HCT116 (cell line): ENCODE data around the gene LRR1. TPM values are rescaled to one million over a fixed set of nuclear protein-coding genes. Genes with fewer than 3 reads are reported as not detected.

Source experiments
- ATAC-seq: fragments of 200-7000 bp; cut with Tn5 transposase; 2 replicates; pipeline ENCODE4 v1.9.1; 2020; ENCODE audit warnings: mild to moderate bottlenecking, moderate library complexity
- BruUV-seq: library from RNA; stranded (reverse); fragments of 400-500 nt; replicated peaks from 2 replicates; lab custom pipeline; 2021; lab: Mats Ljungman, UMichigan
- CTCF ChIA-PET: fragments of 300-600 bp; sonication (Branson Sonifier 250); formaldehyde crosslinking; loops from one replicate; lab custom pipeline; 2021; ENCODE audit warnings: antibody characterized with exemption; lab: Charles Lee
- POLR2A ChIA-PET: fragments of 300-600, 350-600 bp; sonication (Branson Sonifier 250); formaldehyde crosslinking; loops from one replicate; lab custom pipeline; 2021; ENCODE audit warnings: antibody characterized with exemption; lab: Charles Lee
- RAD21 ChIA-PET, 2 experiments: fragments of 300-600 bp; sonication (Branson Sonifier 250); formaldehyde crosslinking; loops; one replicate each; lab custom pipeline; 2023; ENCODE audit warnings: low total read pairs in 2 of 2; ENCODE audit not compliant: uncharacterized antibody in 2 of 2, unreplicated experiment in 2 of 2, low non-redundant PET in 1 of 2; lab: Charles Lee
- DNase-seq: peaks from one replicate; pipeline ENCODE4 v3.0.0-alpha.2; 2010; ENCODE audit warnings: low read depth, low spot score
- H2AFZ ChIP-seq: fragments of 200-600 bp; shearing (Covaris generic), sonication (generic); 2 replicates; pipeline ENCODE4 v1.6.1; 2017; ENCODE audit warnings: low read depth, mixed run types, mixed read lengths, antibody characterized with exemption, low read length; ENCODE audit not compliant: poor library complexity, severe bottlenecking
- H3K27ac ChIP-seq: 2 replicates; pipeline ENCODE4 v1.5.1; 2012; ENCODE audit warnings: low read depth, low read length
- H3K27me3 ChIP-seq: fragments of 200-600 bp; sonication (generic); 2 replicates; pipeline ENCODE4 v1.6.1; 2016; ENCODE audit warnings: mixed run types, low read length, mixed read lengths; ENCODE audit not compliant: insufficient read depth
- H3K36me3 ChIP-seq, 2 experiments: fragments of 200-500 bp in 1 of 2; fragments of 200-600 bp in 1 of 2; sonication (Bioruptor generic) in 1 of 2; sonication (generic) in 1 of 2; 2 replicates each; pipeline versions ENCODE4 v1.5.1 to v1.6.1; 2014 to 2016; ENCODE audit warnings: low read length in 2 of 2, inconsistent platforms in 1 of 2, mixed read lengths in 1 of 2, mixed run types in 1 of 2; ENCODE audit not compliant: insufficient read depth in 2 of 2, control insufficient read depth in 1 of 2
- H3K4me1 ChIP-seq, 2 experiments: fragments of 200-600 bp in 1 of 2; sonication (generic) in 1 of 2; 2 replicates each; pipeline versions ENCODE4 v1.5.1 to v1.6.1; 2012 to 2017; ENCODE audit warnings: low read length in 2 of 2, inconsistent platforms in 1 of 2, mild to moderate bottlenecking in 1 of 2, mixed read lengths in 1 of 2, mixed run types in 1 of 2, moderate library complexity in 1 of 2; ENCODE audit not compliant: insufficient read depth in 2 of 2, control insufficient read depth in 1 of 2
- H3K4me2 ChIP-seq: fragments of 200-600 bp; sonication (generic); 2 replicates; pipeline ENCODE4 v1.6.1; 2017; ENCODE audit warnings: mixed run types, low read length, mixed read lengths
- H3K4me3 ChIP-seq, 2 experiments: fragments of 200-600 bp in 1 of 2; sonication (generic) in 1 of 2; replicated peaks in 1 of 2; 2 replicates each; pipeline ENCODE4 v1.5.1; 2011 to 2016; ENCODE audit warnings: low read length in 2 of 2, control low read depth in 1 of 2, low read depth in 1 of 2, mild to moderate bottlenecking in 1 of 2, mixed read lengths in 1 of 2, mixed run types in 1 of 2
- H3K79me2 ChIP-seq: fragments of 200-600 bp; sonication (generic); 2 replicates; pipeline ENCODE4 v1.6.1; 2017; ENCODE audit warnings: mild to moderate bottlenecking, mixed run types, low read length, moderate library complexity, mixed read lengths; ENCODE audit not compliant: insufficient read depth
- H3K9ac ChIP-seq: fragments of 200-600 bp; sonication (generic); 2 replicates; pipeline ENCODE4 v1.6.1; 2016; ENCODE audit warnings: low read length, mixed read lengths
- H3K9me2 ChIP-seq: fragments of 200-600 bp; sonication (generic), shearing (Covaris generic); 2 replicates; pipeline ENCODE4 v1.6.1; 2017; ENCODE audit warnings: mixed run types, mild to moderate bottlenecking, moderate library complexity; ENCODE audit not compliant: insufficient read depth
- H3K9me3 ChIP-seq, 2 experiments: fragments of 200-500 bp in 1 of 2; fragments of 200-600 bp in 1 of 2; sonication (Bioruptor generic) in 1 of 2; sonication (generic) in 1 of 2; 2 replicates each; pipeline ENCODE4 v1.6.1; 2014 to 2017; ENCODE audit warnings: low read length in 2 of 2, mixed read lengths in 2 of 2, inconsistent platforms in 1 of 2, low read depth in 1 of 2, mild to moderate bottlenecking in 1 of 2, mixed run types in 1 of 2, moderate library complexity in 1 of 2; ENCODE audit not compliant: control insufficient read depth in 1 of 2, insufficient read depth in 1 of 2
- H4K20me1 ChIP-seq: fragments of 200-600 bp; sonication (generic), shearing (Covaris generic); 2 replicates; pipeline ENCODE4 v1.6.1; 2017; ENCODE audit warnings: mixed run types, mild to moderate bottlenecking, moderate library complexity; ENCODE audit not compliant: insufficient read depth
- CBX3 ChIP-seq: IDR thresholded peaks from 2 replicates; pipeline ENCODE4 v1.6.1; 2012; ENCODE audit warnings: low read depth
- ELF1 ChIP-seq: IDR thresholded peaks from 2 replicates; pipeline ENCODE4 v1.6.1; 2012; ENCODE audit warnings: low read depth, borderline replicate concordance
- POLR2A ChIP-seq: IDR thresholded peaks from 2 replicates; pipeline ENCODE4 v1.7.0; 2011; ENCODE audit warnings: borderline replicate concordance; ENCODE audit not compliant: insufficient read depth, insufficient read length; ENCODE audit errors: extremely low read depth
- POLR2AphosphoS5 ChIP-seq: IDR thresholded peaks from 2 replicates; pipeline ENCODE4 v1.6.1; 2011; ENCODE audit warnings: mild to moderate bottlenecking, low read depth, low read length, moderate library complexity
- SIN3A ChIP-seq: IDR thresholded peaks from 2 replicates; pipeline ENCODE4 v1.6.1; 2012; ENCODE audit warnings: low read depth
- SP1 ChIP-seq: IDR thresholded peaks from 2 replicates; pipeline ENCODE4 v1.6.1; 2012; ENCODE audit warnings: low read depth
- SRF ChIP-seq: IDR thresholded peaks from 2 replicates; pipeline ENCODE4 v1.6.1; 2012; ENCODE audit warnings: low read depth
- YY1 ChIP-seq: IDR thresholded peaks from 2 replicates; pipeline ENCODE4 v1.6.1; 2011; ENCODE audit warnings: low read length, low read depth, moderate library complexity, mild to moderate bottlenecking; ENCODE audit not compliant: insufficient replicate concordance; ENCODE audit errors: extremely low read depth
- ZFX ChIP-seq: fragments of 450-650 bp; IDR thresholded peaks from 2 replicates; pipeline ENCODE4 v1.6.1; 2017
- ZNF274 ChIP-seq: fragments of 200-500 bp; sonication (Bioruptor generic); IDR thresholded peaks from 2 replicates; pipeline ENCODE4 v1.6.1; 2014; ENCODE audit warnings: mild to moderate bottlenecking, low read depth, low read length, inconsistent platforms
- intact Hi-C: fragments of 100-400 bp; cut with micrococcal nuclease; formaldehyde crosslinking; loops from 2 replicates; pipeline ENCODE4 v1.10.0; 2022
- total RNA-seq: library from RNA; stranded (reverse); gene quantifications from one replicate; pipeline ENCODE4 v1.2.1, GENCODE V29; 2021; ENCODE audit not compliant: unreplicated experiment
- TF ChIP-seq, protein P1 (sequence below): IDR thresholded peaks from 2 replicates; pipeline ENCODE4 v1.6.1; 2011; ENCODE audit warnings: mild to moderate bottlenecking, low read length, moderate library complexity; ENCODE audit not compliant: insufficient replicate concordance; ENCODE audit errors: extremely low read depth
- TF ChIP-seq, protein P2 (sequence below), 3 experiments: fragments of 200-600 bp in 1 of 3; sonication (generic) in 1 of 3; IDR thresholded peaks in 2 of 3; conservative IDR thresholded peaks in 1 of 3; 2 replicates each; pipeline ENCODE4 v1.5.1; 2012 to 2017; ENCODE audit warnings: low read depth in 2 of 3, low read length in 2 of 3, antibody characterized with exemption in 1 of 3, borderline replicate concordance in 1 of 3, control low read depth in 1 of 3, mild to moderate bottlenecking in 1 of 3, mixed read lengths in 1 of 3, mixed run types in 1 of 3, moderate library complexity in 1 of 3; ENCODE audit not compliant: insufficient read depth in 1 of 3
- TF ChIP-seq, protein P3 (sequence below): IDR thresholded peaks from 2 replicates; pipeline ENCODE4 v1.6.1; 2012
- TF ChIP-seq, protein P4 (sequence below): IDR thresholded peaks from 2 replicates; pipeline ENCODE4 v1.6.1; 2012

The LRR1 gene
- total RNA-seq, 1 experiment from 2014 or later: 34.6 TPM

DNA sequence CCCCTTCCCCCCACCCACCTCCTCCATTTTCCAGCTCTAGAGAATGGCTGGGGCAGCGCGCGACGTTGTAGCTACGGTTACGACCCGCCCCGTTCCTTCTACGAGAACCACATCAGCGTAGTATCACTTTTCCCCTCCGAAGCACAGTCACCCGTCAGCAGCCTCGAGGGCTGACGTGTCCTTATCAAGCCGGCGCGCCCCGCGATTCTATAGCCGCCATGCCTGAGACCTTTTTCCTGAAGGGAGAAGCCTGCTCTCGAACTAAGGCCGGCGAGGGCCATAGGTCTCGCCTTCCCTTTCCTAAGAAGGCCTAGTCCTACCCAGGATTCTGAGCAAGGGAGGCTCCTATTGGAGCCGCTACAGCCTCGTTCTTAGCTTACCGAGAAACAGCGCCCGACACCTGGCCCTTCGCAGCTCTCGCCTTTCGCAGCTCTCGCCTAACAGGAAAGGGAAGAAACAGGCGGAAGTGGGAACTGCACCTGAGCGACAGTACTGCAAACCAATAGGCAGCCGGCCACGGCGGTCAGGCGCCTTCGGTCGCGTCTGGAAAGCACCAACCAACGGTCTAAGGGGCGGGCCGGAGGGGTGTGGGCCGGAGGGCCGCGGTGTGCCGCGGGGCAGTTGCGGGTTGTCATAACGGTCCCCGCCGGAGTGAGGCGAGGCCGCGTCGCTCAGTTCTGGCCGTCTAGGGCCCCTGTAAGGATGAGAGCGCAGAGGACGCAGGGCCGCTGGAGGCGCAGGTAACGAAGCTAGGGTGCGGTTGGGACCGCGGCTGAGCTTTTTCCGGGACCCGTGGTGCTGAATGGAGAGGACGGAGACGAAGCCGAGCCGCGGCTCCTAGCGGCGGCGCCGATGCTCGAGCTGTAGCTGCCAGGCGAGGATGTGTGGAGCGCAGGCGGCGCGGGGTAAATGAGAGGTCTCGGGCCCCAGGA is 21.7 kb downstream of the LRR1 start, which contains the start of the genes MGAT2 and RPL36AL:
MGAT2 (plus strand) TSS at position 618 of the 932 bp plus-strand sequence. CDS start 470 bp downstream, outside the sequence.
RPL36AL (minus strand) TSS at position 445 of the 932 bp plus-strand sequence. CDS start 1,522 bp downstream, outside the sequence.
- intact Hi-C loops: loop anchor here (5.0 kb wide), 1 partner anchor 497 kb away; the partner anchor contains the start of gene VCPKMT
- Histone ChIP-seq H3K9me2 (no peaks in the 10 kb centered on the region), H3K27ac (peak within 1 kb of the TSS; percentile 86), H3K79me2 (peaks cover 67% of the 10 kb centered on the region), H3K36me3 (peaks cover 15 to 18% of the 10 kb centered on the region in 2 experiments; a peak in 3 of 4 replicates), H3K4me2 (peak within 1 kb of the TSS; percentile 74), H3K9me3 (no peaks in the 10 kb centered on the region), H3K9ac (peak within 1 kb of the TSS; percentile 94), H3K4me1 (peaks cover 8 to 41% of the 10 kb centered on the region in 2 experiments; a peak in 3 of 4 replicates), H4K20me1 (0 out of 2 replicates have a peak, but pooled peaks cover 4% of the 10 kb centered on the region), H3K27me3 (no peaks in the 10 kb centered on the region), H2AFZ (no peak within 1 kb of the TSS), H3K4me3 (peak within 1 kb of the TSS; percentile 82 to 96)
- DNase-seq (peak; percentile 95), ATAC-seq (peak; percentile 97)
- POLR2A ChIA-PET: interaction anchor here (0.6 to 2.3 kb wide), 12 partner anchors 9 to 241 kb away, joined by 3 to 17 read pairs (median 6); partner anchors contain the start of genes DNAAF2, LRR1 and RPS29
- CTCF ChIA-PET: interaction anchor here (0.7 to 1.7 kb wide), 7 partner anchors 12 to 232 kb away, joined by 3 to 12 read pairs (median 3); partner anchors contain the start of genes LRR1, NEMF and RPS29
- BruUV-seq: no TSS peak
- TF ChIP-seq ZNF274 (no peak), SRF (no peak), ZFX (peak; percentile 80), CBX3 (peak; percentile 53; the same call in 1 of the 2 replicates), POLR2AphosphoS5 (peak; percentile 94), POLR2A (peak; percentile 88), SP1 (peak; percentile 88), SIN3A (peak; percentile 93; the same call in 1 of the 2 replicates), YY1 (peak; percentile 5), ELF1 (peak; percentile 86)
- TF ChIP-seq, protein P1, sequence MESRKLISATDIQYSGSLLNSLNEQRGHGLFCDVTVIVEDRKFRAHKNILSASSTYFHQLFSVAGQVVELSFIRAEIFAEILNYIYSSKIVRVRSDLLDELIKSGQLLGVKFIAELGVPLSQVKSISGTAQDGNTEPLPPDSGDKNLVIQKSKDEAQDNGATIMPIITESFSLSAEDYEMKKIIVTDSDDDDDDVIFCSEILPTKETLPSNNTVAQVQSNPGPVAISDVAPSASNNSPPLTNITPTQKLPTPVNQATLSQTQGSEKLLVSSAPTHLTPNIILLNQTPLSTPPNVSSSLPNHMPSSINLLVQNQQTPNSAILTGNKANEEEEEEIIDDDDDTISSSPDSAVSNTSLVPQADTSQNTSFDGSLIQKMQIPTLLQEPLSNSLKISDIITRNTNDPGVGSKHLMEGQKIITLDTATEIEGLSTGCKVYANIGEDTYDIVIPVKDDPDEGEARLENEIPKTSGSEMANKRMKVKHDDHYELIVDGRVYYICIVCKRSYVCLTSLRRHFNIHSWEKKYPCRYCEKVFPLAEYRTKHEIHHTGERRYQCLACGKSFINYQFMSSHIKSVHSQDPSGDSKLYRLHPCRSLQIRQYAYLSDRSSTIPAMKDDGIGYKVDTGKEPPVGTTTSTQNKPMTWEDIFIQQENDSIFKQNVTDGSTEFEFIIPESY: peak; percentile 59
- TF ChIP-seq, protein P2, sequence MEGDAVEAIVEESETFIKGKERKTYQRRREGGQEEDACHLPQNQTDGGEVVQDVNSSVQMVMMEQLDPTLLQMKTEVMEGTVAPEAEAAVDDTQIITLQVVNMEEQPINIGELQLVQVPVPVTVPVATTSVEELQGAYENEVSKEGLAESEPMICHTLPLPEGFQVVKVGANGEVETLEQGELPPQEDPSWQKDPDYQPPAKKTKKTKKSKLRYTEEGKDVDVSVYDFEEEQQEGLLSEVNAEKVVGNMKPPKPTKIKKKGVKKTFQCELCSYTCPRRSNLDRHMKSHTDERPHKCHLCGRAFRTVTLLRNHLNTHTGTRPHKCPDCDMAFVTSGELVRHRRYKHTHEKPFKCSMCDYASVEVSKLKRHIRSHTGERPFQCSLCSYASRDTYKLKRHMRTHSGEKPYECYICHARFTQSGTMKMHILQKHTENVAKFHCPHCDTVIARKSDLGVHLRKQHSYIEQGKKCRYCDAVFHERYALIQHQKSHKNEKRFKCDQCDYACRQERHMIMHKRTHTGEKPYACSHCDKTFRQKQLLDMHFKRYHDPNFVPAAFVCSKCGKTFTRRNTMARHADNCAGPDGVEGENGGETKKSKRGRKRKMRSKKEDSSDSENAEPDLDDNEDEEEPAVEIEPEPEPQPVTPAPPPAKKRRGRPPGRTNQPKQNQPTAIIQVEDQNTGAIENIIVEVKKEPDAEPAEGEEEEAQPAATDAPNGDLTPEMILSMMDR (IDR thresholded peaks at IDR 0.05 in 2 of 3, conservative IDR thresholded peaks at IDR 0.05 in 1 of 3; ENCODE audit: borderline replicate concordance in 1 of 3, insufficient read depth in 1 of 3, low read depth in 2 of 3, low read length in 2 of 3): peak in 2 of 3 experiments; percentile 18 to 26; a peak in 1 of 6 replicates
- TF ChIP-seq, protein P3, sequence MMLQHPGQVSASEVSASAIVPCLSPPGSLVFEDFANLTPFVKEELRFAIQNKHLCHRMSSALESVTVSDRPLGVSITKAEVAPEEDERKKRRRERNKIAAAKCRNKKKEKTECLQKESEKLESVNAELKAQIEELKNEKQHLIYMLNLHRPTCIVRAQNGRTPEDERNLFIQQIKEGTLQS: no peak
- TF ChIP-seq, protein P4, sequence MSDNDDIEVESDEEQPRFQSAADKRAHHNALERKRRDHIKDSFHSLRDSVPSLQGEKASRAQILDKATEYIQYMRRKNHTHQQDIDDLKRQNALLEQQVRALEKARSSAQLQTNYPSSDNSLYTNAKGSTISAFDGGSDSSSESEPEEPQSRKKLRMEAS: peak; percentile 39
- RAD21 ChIA-PET: interaction anchor here (0.7 to 2.1 kb wide), 2 partner anchors 14 to 249 kb away, joined by 3 to 5 read pairs; no protein-coding TSS in a partner anchor
